ENCODE measurements around the gene SORL1-AS1.
A peak's percentile ranks its signal among the peaks of the same experiment; 100 is the strongest.
"Not testable (repeated sequence)": the region's sequence is repeated elsewhere in the genome, so short reads cannot be mapped to it uniquely, and the experiment has no call there.

SORL1-AS1 gene

GRCh38 chr11:121452609-121453150 is at the start of gene SORL1-AS1:
TSS of gene SORL1-AS1 (minus strand) at chr11:121452967.
- no peak for DNase-seq

- no peak for DNase-seq
Observed at GRCh38 chr11:121500717-121501116, 48.0 kb upstream of the SORL1-AS1 start.

GRCh38 chr11:121500275-121500674 is 47.5 kb upstream of the SORL1-AS1 start:
- DNase-seq, result no peak

GRCh38 chr11:121499405-121499804 is 46.6 kb upstream of the SORL1-AS1 start:
- no peak for DNase-seq

- DNase-seq, result no peak
Observed at GRCh38 chr11:121497176-121497998, 44.6 kb upstream of the SORL1-AS1 start.

GRCh38 chr11:121494355-121495099 is 41.8 kb upstream of the SORL1-AS1 start:
- DNase-seq, result no peak

- no peak for DNase-seq
Observed at GRCh38 chr11:121489823-121490222, 37.1 kb upstream of the SORL1-AS1 start.

- no peak for DNase-seq
Observed at GRCh38 chr11:121488641-121489040, 35.9 kb upstream of the SORL1-AS1 start.

GRCh38 chr11:121488170-121488569 is 35.4 kb upstream of the SORL1-AS1 start:
- DNase-seq, result no peak

GRCh38 chr11:121487191-121487590 is 34.4 kb upstream of the SORL1-AS1 start:
- DNase-seq, result no peak

- no peak for DNase-seq
Observed at GRCh38 chr11:121486054-121486453, 33.3 kb upstream of the SORL1-AS1 start.

- DNase-seq, result no peak
Observed at GRCh38 chr11:121485216-121485615, 32.4 kb upstream of the SORL1-AS1 start.

- no peak for DNase-seq
Observed at GRCh38 chr11:121483805-121484480, 31.2 kb upstream of the SORL1-AS1 start.

- DNase-seq, result no peak
Observed at GRCh38 chr11:121482231-121483129, 29.7 kb upstream of the SORL1-AS1 start.

GRCh38 chr11:121481484-121482230 is 28.9 kb upstream of the SORL1-AS1 start:
- DNase-seq, result not testable (repeated sequence)

GRCh38 chr11:121479698-121480238 is 27.0 kb upstream of the SORL1-AS1 start:
- no peak for DNase-seq

- DNase-seq, result peak; percentile 49
Observed at GRCh38 chr11:121478895-121479697, 26.3 kb upstream of the SORL1-AS1 start.

- no peak for DNase-seq
Observed at GRCh38 chr11:121478226-121478894, 25.6 kb upstream of the SORL1-AS1 start.

Data from right kidney (tissue), 1 donor.